HG03521 (cell line): ENCODE results near the gene GUCY1A1.

Source experiments
- ATAC-seq: cut with Tn5 transposase; IDR thresholded peaks from one replicate; pipeline ENCODE4 v1.9.1; 2021; ENCODE audit warnings: mild to moderate bottlenecking, moderate library complexity; ENCODE audit not compliant: unreplicated experiment

GUCY1A1 gene

GRCh38 chr4:155658681-155659064 lies 8.0 kb upstream of the GUCY1A1 start:
- ATAC-seq: no peak

DNA sequence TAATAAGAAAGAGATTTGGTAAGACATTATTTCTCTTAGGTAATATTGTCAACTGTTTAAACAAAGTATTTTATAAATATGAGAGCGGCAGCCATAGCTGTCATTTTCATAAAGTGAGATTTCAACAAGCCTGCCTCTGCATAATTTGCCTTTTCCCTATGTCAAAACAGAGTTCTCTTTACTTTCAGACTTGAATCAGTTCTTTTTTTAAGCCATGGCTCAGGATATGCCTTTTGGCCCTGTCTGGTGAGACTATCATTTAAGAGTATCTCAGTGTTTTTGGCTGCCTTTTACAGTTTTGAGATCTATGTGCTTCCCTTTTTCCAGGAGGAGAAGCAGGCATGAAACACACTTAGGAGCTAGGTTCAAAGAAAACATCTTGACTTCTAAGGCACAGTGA lies 7.5 kb upstream of the GUCY1A1 start:
- ATAC-seq: no peak

DNA sequence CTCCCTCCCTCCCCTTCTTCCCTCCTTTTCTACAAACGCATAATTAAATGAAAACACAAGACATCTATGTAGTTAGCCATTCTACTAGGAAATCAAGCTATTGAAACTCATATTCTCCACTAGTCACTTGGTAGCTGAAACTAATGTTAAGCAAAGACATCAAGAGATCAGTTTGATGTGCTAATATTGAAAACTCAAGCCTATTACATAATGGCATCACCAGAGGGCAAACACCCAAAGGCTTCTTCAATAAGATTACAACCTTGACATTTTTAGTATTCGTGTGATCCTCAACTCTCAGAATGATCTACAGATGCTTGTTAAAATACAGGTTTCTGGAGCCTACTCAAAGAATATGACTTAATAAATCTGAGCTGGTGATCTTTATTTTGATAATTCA lies 6.2 kb upstream of the GUCY1A1 start:
- ATAC-seq: no peak

DNA sequence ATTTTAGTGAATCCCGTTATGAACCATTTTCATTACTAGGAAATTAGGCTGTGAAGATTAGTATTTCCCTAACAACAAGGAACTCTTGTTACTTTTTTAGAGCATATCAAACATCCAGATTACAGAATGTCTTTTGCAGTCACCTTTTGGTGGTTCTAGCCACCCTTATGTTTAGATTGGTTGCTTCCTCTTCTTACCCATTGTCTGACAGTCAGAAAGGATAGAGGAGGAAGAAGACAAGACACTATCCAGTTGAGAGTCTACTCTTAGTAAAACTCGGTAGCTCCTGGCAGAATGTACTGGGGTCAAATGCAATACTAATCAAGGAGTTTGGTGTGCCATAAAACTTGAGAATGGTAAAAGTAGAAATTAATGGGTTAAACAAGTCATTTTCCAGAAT lies 1.6 kb upstream of the GUCY1A1 start:
- ATAC-seq: no peak

GRCh38 chr4:155667222-155667567 lies 547 bp downstream of the GUCY1A1 start:
- peak; percentile 50 for ATAC-seq

DNA sequence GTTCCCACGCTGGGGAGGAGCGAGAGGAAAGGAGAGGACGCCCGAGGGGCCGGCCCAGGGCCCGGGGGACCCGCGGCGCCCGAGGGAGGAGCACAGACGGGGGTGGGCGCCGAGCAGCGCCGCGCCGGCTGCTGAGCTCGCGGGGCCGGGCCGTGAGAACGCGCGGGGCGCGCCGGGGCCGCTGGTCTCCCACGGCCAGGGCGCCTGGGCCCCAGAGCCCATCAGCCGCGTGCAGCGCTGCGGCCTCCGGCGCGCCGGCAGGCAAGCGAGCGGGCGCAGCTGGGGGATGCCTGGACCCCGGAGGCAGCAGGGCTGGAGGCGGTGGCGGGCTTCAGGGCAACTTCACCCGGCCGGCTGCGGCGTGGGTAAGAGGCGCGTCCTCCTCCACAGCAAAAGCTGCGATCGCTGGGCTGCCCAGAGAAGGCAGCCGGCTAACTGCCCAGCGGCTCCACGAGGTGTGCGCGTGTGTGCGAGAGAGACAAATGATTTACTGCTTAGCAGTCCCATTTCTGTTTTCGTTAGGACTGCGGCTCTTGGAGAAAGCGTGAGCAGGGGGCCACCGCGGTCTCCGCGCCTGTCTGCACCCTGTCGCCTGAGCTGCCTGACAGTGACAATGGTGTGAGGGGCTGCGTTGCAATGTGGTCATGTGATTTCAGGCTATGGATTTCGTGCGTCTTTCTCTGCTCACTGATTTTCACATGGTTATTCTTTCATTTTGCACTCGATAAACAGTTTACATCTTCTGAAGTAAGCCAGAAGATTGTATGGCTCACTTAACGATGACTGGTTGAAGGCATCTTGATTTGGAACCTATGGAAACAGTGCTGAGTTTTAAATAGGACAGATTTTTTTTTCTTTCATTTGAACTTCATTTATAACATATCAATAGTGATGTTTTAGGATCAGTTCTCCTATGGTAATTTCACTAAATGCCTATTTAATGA lies 1.2 kb downstream of the GUCY1A1 start:
- ATAC-seq: peak; percentile 51

- no peak for ATAC-seq
Observed at GRCh38 chr4:155668707-155669220, 2.1 kb downstream of the GUCY1A1 start.

DNA sequence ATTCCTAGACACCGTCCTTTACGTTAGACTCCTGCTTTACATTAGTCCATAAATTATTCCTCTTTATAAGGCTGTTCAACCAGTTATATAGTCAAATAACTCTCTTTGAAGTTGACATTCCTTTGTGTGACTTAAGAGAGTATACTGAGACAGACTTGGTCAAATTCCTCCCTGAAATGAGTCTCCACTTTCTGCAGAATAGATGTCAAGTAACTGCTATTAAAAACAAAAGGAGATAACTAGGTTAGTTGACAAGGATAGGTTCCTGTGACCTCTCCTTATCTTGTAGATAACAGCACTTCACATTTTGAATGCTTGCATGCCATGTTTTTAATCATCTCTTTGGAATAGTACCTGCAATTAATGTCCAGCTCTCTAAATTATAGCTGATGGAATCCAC lies 5.7 kb downstream of the GUCY1A1 start:
- ATAC-seq: no peak

DNA sequence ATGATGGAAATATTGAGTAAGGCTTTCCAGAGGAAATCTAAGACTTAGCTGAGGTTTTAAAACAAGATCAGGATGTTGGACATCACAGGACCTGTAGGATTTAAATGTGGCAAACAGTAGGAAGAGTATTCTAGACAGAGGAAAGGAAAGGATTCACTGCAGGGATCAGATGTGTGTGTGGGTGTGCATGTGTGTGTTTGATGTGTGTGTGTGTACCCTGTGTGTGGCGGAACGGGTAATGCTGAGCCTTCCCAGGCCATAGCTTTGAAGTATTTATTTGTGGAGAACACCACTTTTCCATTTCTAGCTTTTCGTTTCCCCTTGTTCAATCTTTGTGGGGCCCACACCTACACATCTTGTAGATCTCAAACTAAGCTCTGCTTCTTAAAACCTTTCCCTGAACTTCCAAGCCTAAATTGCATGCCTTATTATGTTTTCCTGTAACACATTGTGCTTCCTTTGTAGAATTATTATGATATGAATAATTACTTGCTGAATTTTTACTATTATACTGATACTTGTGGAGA lies 6.9 kb downstream of the GUCY1A1 start:
- no peak for ATAC-seq

DNA sequence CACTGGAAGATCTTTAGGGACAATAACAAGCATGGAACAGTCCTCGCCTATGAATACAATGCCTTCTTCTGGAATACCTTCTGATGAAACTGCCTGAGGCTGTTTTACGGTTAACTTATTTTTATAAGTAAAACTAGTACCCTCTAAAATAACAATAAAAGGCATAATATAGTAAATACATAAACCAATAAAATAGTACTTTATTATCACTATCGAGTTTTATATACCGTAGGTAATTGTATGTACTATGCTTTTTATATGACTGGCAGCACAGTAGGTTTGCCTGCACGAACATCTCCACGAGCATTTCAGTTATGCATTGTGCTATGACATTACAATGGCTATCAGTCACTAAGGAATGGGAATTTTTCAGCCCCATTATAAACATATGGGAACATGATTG lies 8.0 kb downstream of the GUCY1A1 start:
- ATAC-seq: no peak

DNA sequence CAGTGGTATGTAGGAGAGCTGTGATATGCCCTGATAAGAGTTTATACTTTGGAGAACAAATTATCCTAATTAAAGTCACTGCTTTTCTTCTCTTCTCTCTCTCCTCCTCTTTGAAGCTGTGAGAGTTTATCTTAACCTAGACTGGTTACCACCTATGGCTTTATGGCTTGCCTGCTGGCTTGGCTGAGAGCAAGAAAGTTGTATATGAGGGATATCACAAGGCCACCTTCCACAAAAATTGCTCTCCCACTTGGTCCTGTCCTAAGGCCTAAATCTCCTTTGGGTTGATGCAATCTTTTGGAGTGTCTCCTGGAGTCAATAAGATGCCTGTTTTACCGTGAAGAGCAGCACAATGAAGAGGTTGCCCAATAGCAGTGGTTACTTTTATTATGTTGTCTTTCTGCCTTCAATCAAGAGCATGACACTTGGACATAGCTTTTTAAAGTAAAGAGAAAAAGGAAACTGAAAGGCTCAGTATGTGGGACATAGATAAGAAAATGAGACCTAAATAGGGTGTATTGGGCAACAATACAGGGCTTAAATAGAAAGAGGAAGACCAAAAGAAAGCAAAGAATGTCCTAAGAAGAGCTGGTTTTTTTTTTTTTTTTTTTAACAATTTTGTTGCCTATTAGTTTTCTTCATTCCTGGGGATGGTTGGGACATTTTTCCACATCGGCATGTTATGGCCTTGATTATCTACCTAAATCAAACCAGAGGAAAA lies 9.2 kb downstream of the GUCY1A1 start:
- ATAC-seq: peak; percentile 54

DNA sequence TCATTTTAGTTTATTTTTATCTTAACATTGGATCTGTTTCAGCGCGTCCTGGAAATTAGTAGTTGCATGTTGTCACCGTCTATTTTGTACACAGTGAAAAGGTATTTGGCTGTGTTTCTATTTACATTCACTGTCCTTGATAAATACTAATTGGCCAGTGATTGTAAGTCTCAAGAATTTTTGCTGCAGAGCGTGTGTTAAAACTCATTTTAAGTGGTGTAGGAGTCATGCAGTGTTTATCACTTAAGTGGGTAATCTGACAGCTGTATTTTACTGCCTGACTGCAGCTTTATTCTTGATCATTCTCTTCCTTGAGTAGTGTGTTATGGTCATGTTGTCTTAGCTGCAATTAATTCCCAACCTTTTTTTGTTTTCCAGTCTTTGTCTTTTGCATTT lies 9.8 kb downstream of the GUCY1A1 start:
- ATAC-seq: no peak

DNA sequence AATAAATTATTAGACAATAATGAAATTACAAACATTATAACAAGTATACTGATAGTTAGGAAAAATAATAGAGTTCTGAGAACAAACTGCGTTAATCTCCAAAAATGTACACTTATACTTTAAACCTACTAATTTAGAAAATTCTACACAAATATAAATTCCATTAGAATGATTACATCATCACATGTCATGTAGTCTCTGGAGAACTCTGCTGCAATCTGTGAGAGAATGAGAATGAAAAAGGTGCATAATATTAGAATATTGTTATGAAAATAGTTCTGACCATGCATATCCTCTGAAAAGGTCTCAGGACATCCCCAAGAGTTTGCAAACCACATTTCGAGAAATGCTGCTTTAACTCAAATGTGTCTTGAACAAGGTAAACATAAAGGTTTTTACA lies 11.4 kb downstream of the GUCY1A1 start:
- ATAC-seq: no peak

DNA sequence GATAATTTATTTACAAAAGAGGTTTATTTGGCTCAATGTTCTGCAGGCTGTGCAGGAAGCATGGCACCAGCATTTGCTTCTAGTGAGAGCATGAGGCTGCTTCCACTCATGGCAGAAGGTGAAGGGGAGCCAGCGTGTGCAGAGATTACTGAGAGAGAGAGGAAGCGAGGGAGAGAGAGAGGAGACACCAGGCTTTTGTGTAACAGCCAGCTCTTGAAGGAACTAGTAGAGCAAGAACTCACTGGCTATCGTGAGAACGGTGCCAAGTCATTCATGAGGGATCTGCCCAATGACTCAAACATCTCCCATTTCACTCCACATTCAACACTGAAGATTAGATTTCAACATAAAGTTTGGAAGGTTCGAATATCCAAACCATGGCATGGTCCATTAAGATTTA lies 12.7 kb downstream of the GUCY1A1 start:
- no peak for ATAC-seq

DNA sequence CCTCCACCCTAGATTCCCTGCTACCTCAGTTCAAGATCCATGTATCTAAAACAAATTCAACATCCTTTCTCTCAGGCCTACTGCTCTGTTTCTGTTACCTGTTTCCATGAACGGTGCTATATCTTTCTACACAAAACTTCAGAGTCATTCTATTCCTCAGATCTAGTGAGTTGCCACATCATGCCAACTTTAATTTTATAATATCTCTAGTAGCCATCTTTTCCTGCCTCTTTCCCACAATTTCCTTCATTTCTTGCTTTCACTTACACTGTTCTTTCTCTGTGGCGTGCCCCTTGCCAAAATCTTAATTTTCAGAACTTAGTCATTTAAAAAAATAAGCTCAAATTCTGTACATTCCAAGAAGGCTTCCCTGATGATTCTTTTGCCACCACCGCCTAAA lies 15.2 kb downstream of the GUCY1A1 start:
- no peak for ATAC-seq

DNA sequence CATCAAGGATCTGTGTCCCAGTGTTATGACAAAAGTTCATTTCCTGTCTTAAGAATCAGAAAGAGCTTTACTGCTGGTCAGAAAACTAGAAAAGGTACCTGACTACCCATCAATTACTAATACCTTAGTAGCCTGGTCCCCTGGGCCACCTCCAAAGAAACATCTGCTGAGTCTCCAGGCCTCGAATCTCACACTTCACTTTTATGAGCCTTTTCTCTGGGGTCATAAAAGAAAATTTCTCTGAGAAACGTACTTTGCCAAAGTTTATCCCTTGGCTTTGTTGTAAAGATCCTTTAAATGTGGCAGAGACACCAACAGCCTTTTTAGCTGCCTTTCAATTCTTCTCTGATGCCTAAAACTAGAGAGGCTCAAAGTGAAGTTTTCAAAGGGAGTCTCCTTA lies 17.8 kb downstream of the GUCY1A1 start:
- no peak for ATAC-seq

GRCh38 chr4:155684892-155685541 lies 18.4 kb downstream of the GUCY1A1 start:
- no peak for ATAC-seq

- no peak for ATAC-seq
Observed at GRCh38 chr4:155687380-155687982, 20.8 kb downstream of the GUCY1A1 start.

DNA sequence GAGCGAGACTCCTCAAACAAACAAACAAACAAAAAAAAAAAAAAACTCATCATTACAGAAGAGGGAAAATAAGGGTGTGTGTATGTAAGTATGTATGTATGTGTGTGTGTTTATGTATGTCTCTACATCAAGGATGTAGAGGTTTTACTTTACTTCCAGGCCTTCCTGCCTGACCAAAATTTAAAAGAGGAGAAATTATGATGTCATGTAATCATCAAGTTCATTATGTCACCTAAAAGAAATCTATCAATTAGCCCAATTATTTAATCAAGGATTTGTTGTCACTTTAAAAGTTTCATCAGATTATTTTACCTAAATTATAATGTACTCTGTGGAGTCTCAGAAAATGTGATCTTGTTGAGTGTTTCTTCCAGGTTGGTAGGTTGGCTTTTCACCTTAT lies 21.6 kb downstream of the GUCY1A1 start:
- no peak for ATAC-seq

- no peak for ATAC-seq
Observed at GRCh38 chr4:155688860-155689259, 22.2 kb downstream of the GUCY1A1 start.
